ENCODE measurements around the gene RELN. TPM values are rescaled to one million over a fixed set of nuclear protein-coding genes. Genes with fewer than 3 reads are reported as not detected.

Gene RELN
- total RNA-seq, 1 donor from 2014 or later = 0.11 TPM

GRCh38 chr7:103695521-103695920 lies 293.9 kb downstream of the RELN start:
- Histone ChIP-seq H3K4me1 (no peaks in the 10 kb centered on the region), H3K4me3 (no peak overlapping the region), H3K27me3 (no peaks in the 10 kb centered on the region), H3K9me3 (no peaks in the 10 kb centered on the region), H3K36me3 (no peaks in the 10 kb centered on the region), H3K27ac (no peak overlapping the region)
- intact Hi-C loops (cut with DNase I) = no loop called here
- no peak for TF ChIP-seq CTCF (IDR thresholded peaks at IDR 0.05)
- no peak for DNase-seq (ENCODE audit: low spot score in 2 of 2)

- H3K27ac ChIP-seq = no peak overlapping the region
- DNase-seq (ENCODE audit: low spot score in 2 of 2) = no peak
- no peaks in the 10 kb centered on the region for H3K36me3 ChIP-seq
- no peak for TF ChIP-seq CTCF (IDR thresholded peaks at IDR 0.05)
- no peaks in the 10 kb centered on the region for H3K4me1 ChIP-seq
- no peaks in the 10 kb centered on the region for H3K9me3 ChIP-seq
- H3K27me3 ChIP-seq = no peaks in the 10 kb centered on the region
- H3K4me3 ChIP-seq = no peak overlapping the region
- intact Hi-C loops (cut with DNase I) = no loop called here
Observed at GRCh38 chr7:103694304-103694703, 295.2 kb downstream of the RELN start.

- H3K27ac ChIP-seq = no peak overlapping the region
- no peaks in the 10 kb centered on the region for H3K27me3 ChIP-seq
- no peaks in the 10 kb centered on the region for H3K36me3 ChIP-seq
- intact Hi-C loops (cut with DNase I) = no loop called here
- H3K9me3 ChIP-seq = no peaks in the 10 kb centered on the region
- TF ChIP-seq CTCF (IDR thresholded peaks at IDR 0.05) = no peak
- no peaks in the 10 kb centered on the region for H3K4me1 ChIP-seq
- H3K4me3 ChIP-seq = no peak overlapping the region
- no peak for DNase-seq (ENCODE audit: low spot score in 2 of 2)
Observed at GRCh38 chr7:103691291-103691690, 298.2 kb downstream of the RELN start.

- no peaks in the 10 kb centered on the region for H3K4me1 ChIP-seq
- intact Hi-C loops (cut with DNase I) = no loop called here
- no peaks in the 10 kb centered on the region for H3K9me3 ChIP-seq
- no peak for DNase-seq (ENCODE audit: low spot score in 2 of 2)
- no peak overlapping the region for H3K4me3 ChIP-seq
- no peak overlapping the region for H3K27ac ChIP-seq
- no peak for TF ChIP-seq CTCF (IDR thresholded peaks at IDR 0.05)
- H3K36me3 ChIP-seq = no peaks in the 10 kb centered on the region
- H3K27me3 ChIP-seq = no peaks in the 10 kb centered on the region
Observed at GRCh38 chr7:103690242-103690974, 299.1 kb downstream of the RELN start.

GRCh38 chr7:103689255-103689654 lies 300.2 kb downstream of the RELN start:
- H3K4me3 ChIP-seq = no peak overlapping the region
- no peaks in the 10 kb centered on the region for H3K9me3 ChIP-seq
- H3K27me3 ChIP-seq = no peaks in the 10 kb centered on the region
- TF ChIP-seq CTCF (IDR thresholded peaks at IDR 0.05) = no peak
- H3K4me1 ChIP-seq = no peaks in the 10 kb centered on the region
- intact Hi-C loops (cut with DNase I) = no loop called here
- no peak overlapping the region for H3K27ac ChIP-seq
- no peaks in the 10 kb centered on the region for H3K36me3 ChIP-seq
- no peak for DNase-seq (ENCODE audit: low spot score in 2 of 2)

GRCh38 chr7:103687951-103688350 lies 301.5 kb downstream of the RELN start:
- DNase-seq (ENCODE audit: low spot score in 2 of 2) = no peak
- no peaks in the 10 kb centered on the region for H3K36me3 ChIP-seq
- no peaks in the 10 kb centered on the region for H3K27me3 ChIP-seq
- H3K4me1 ChIP-seq = no peaks in the 10 kb centered on the region
- intact Hi-C loops (cut with DNase I) = no loop called here
- H3K9me3 ChIP-seq = no peaks in the 10 kb centered on the region
- no peak overlapping the region for H3K27ac ChIP-seq
- H3K4me3 ChIP-seq = no peak overlapping the region
- TF ChIP-seq CTCF (IDR thresholded peaks at IDR 0.05) = no peak
